Activated CD8-positive, alpha-beta memory T cell treated with anti-CD3 and anti-CD28 coated beads for 24 hours (primary cell): ENCODE results near the gene TIA1.
A peak's percentile ranks its signal among the peaks of the same experiment; 100 is the strongest.
"Not testable (repeated sequence)": the region's sequence is repeated elsewhere in the genome, so short reads cannot be mapped to it uniquely, and the experiment has no call there.

Source experiments
- DNase-seq: peaks from one replicate; pipeline ENCODE4 v3.0.0-alpha.2; 2020

The TIA1 gene

GRCh38 chr2:70248181-70248847 is at the start of gene TIA1:
TIA1 (minus strand) TSS chr2:70248628; CDS start chr2:70248430, 198 bp downstream.
- peak; percentile 98 for DNase-seq

- not testable (repeated sequence) for DNase-seq
Measured at GRCh38 chr2:70297828-70298227, 49.4 kb upstream of the TIA1 start.

GRCh38 chr2:70283500-70284191 is 35.2 kb upstream of the TIA1 start:
- DNase-seq: peak; percentile 51

- no peak for DNase-seq
Measured at GRCh38 chr2:70282439-70282838, 34.0 kb upstream of the TIA1 start.

GRCh38 chr2:70280242-70280798 is 31.9 kb upstream of the TIA1 start:
- no peak for DNase-seq

GRCh38 chr2:70270323-70270722 is 21.9 kb upstream of the TIA1 start:
- no peak for DNase-seq

GRCh38 chr2:70269422-70270302 is 21.2 kb upstream of the TIA1 start:
- not testable (repeated sequence) for DNase-seq

GRCh38 chr2:70266925-70267324 is 18.5 kb upstream of the TIA1 start:
- DNase-seq: not testable (repeated sequence)

- DNase-seq: no peak
Measured at GRCh38 chr2:70261501-70261900, 13.1 kb upstream of the TIA1 start.

- no peak for DNase-seq
Measured at GRCh38 chr2:70258532-70258875, 10.1 kb upstream of the TIA1 start.

- no peak for DNase-seq
Measured at GRCh38 chr2:70255637-70256314, 7.3 kb upstream of the TIA1 start.

- DNase-seq: no peak
Measured at GRCh38 chr2:70250434-70250833, 2.0 kb upstream of the TIA1 start.

- no peak for DNase-seq
Measured at GRCh38 chr2:70247364-70248180, 856 bp downstream of the TIA1 start.

- DNase-seq: no peak
Measured at GRCh38 chr2:70243806-70244584, 4.4 kb downstream of the TIA1 start.

- DNase-seq: no peak
Measured at GRCh38 chr2:70242552-70242951, 5.9 kb downstream of the TIA1 start.

GRCh38 chr2:70241340-70241739 is 7.1 kb downstream of the TIA1 start:
- DNase-seq: no peak

GRCh38 chr2:70240599-70240998 is 7.8 kb downstream of the TIA1 start:
- no peak for DNase-seq

GRCh38 chr2:70233926-70234325 is 14.5 kb downstream of the TIA1 start:
- no peak for DNase-seq

GRCh38 chr2:70226781-70227180 is 21.6 kb downstream of the TIA1 start:
- DNase-seq: no peak

- DNase-seq: not testable (repeated sequence)
Measured at GRCh38 chr2:70223305-70223704, 25.1 kb downstream of the TIA1 start.

GRCh38 chr2:70214953-70215549 is 33.4 kb downstream of the TIA1 start:
- no peak for DNase-seq
